ENCODE data around the gene RGS7.

GRCh38 chr1:241136389-241136788 is 220.6 kb downstream of the RGS7 start:
- TF ChIP-seq, protein P1, sequence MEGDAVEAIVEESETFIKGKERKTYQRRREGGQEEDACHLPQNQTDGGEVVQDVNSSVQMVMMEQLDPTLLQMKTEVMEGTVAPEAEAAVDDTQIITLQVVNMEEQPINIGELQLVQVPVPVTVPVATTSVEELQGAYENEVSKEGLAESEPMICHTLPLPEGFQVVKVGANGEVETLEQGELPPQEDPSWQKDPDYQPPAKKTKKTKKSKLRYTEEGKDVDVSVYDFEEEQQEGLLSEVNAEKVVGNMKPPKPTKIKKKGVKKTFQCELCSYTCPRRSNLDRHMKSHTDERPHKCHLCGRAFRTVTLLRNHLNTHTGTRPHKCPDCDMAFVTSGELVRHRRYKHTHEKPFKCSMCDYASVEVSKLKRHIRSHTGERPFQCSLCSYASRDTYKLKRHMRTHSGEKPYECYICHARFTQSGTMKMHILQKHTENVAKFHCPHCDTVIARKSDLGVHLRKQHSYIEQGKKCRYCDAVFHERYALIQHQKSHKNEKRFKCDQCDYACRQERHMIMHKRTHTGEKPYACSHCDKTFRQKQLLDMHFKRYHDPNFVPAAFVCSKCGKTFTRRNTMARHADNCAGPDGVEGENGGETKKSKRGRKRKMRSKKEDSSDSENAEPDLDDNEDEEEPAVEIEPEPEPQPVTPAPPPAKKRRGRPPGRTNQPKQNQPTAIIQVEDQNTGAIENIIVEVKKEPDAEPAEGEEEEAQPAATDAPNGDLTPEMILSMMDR (IDR thresholded peaks at IDR 0.05), result no peak
- no peak for TF ChIP-seq POLR2A (IDR thresholded peaks at IDR 0.05)

All from Peyer's patch (tissue), 4 donors.